Natural killer cell treated with Interleukin-12 subunit alpha and Interleukin-12 subunit beta and Interleukin-15 and Interleukin-18, amount 100 ng/mL, for 72 hours (primary cell): ENCODE measurements around the gene CCNF. TPM values are rescaled to one million over a fixed set of nuclear protein-coding genes. Genes with fewer than 3 reads are reported as not detected.
A peak's percentile ranks its signal among the peaks of the same experiment; 100 is the strongest.
"Not testable (repeated sequence)": the region's sequence is repeated elsewhere in the genome, so short reads cannot be mapped to it uniquely, and the experiment has no call there.

Source experiments
- ATAC-seq, 2 donors: fragments of 150-1000 bp; cut with Tn5 transposase in 1 of 2; sonication (Bioruptor Pico), chemical (Tn5 transposase) in 1 of 2; 2 replicates each; pipeline ENCODE4 v1.10.0; 2021
- DNase-seq: peaks from one replicate; pipeline ENCODE4 v3.0.0; 2022; ENCODE audit warnings: low spot score
- H3K27ac Mint-ChIP-seq, 2 donors: 1 replicate in 1 of 2; 2 replicates in 1 of 2; pipeline ENCODE4 v1.8.0; 2022; ENCODE audit warnings: mixed read lengths in 2 of 2, mild to moderate bottlenecking in 1 of 2, moderate library complexity in 1 of 2
- H3K27me3 Mint-ChIP-seq, 2 donors: 1 replicate in 1 of 2; 2 replicates in 1 of 2; pipeline ENCODE4 v1.8.0; 2022; ENCODE audit warnings: mixed read lengths in 2 of 2
- H3K36me3 Mint-ChIP-seq: one replicate; pipeline ENCODE4 v1.8.0; 2022; ENCODE audit warnings: mixed read lengths
- H3K4me1 Mint-ChIP-seq, 2 donors: 1 replicate in 1 of 2; 2 replicates in 1 of 2; pipeline ENCODE4 v1.8.0; 2022; ENCODE audit warnings: low read depth in 2 of 2, mixed read lengths in 2 of 2, mild to moderate bottlenecking in 1 of 2
- H3K4me3 Mint-ChIP-seq: one replicate; pipeline ENCODE4 v1.8.0; 2022; ENCODE audit warnings: mixed read lengths
- H3K9me3 Mint-ChIP-seq: 2 replicates; pipeline ENCODE4 v1.8.0; 2022; ENCODE audit warnings: mixed read lengths
- total RNA-seq, 2 donors: library from RNA; stranded (reverse); gene quantifications; one replicate each; pipeline ENCODE4 v1.2.3, GENCODE V29; 2022

The CCNF gene
- total RNA-seq, 2 donors from 2014 or later: 36.1 to 79.5 TPM

- peak; percentile 41 to 61 for ATAC-seq
- Mint-ChIP-seq H3K4me3 (peak overlapping the region; percentile 50), H3K9me3 (no peaks in the 10 kb centered on the region), H3K4me1 (peaks cover 0 to 18% of the 10 kb centered on the region in 2 donors), H3K36me3 (no peaks in the 10 kb centered on the region), H3K27me3 (peaks cover 0 to 2% of the 10 kb centered on the region in 2 donors), H3K27ac (no peak overlapping the region)
- DNase-seq: no peak
Observed at GRCh38 chr16:2475413-2476344, 46.4 kb downstream of the CCNF start.

GRCh38 chr16:2476345-2476720 lies 47.1 kb downstream of the CCNF start:
- Mint-ChIP-seq H3K36me3 (no peaks in the 10 kb centered on the region), H3K4me1 (peaks cover 0 to 18% of the 10 kb centered on the region in 2 donors), H3K9me3 (no peaks in the 10 kb centered on the region), H3K27ac (no peak overlapping the region), H3K4me3 (peak overlapping the region; percentile 50), H3K27me3 (peaks cover 0 to 2% of the 10 kb centered on the region in 2 donors)
- no peak for DNase-seq
- ATAC-seq: no peak

GRCh38 chr16:2476741-2477140 lies 47.5 kb downstream of the CCNF start:
- H3K4me1 Mint-ChIP-seq: peaks cover 0 to 18% of the 10 kb centered on the region in 2 donors
- H3K36me3 Mint-ChIP-seq: no peaks in the 10 kb centered on the region
- ATAC-seq (no peak), DNase-seq (no peak)
- peaks cover 0 to 2% of the 10 kb centered on the region in 2 donors for H3K27me3 Mint-ChIP-seq
- H3K27ac Mint-ChIP-seq: no peak overlapping the region
- no peaks in the 10 kb centered on the region for H3K9me3 Mint-ChIP-seq
- peak overlapping the region; percentile 50 for H3K4me3 Mint-ChIP-seq

- Mint-ChIP-seq H3K27me3 (peaks cover 0 to 2% of the 10 kb centered on the region in 2 donors), H3K27ac (no peak overlapping the region), H3K9me3 (no peaks in the 10 kb centered on the region), H3K36me3 (no peaks in the 10 kb centered on the region), H3K4me1 (peaks cover 0 to 18% of the 10 kb centered on the region in 2 donors), H3K4me3 (no peak overlapping the region)
- DNase-seq (no peak), ATAC-seq (no peak)
Observed at GRCh38 chr16:2477327-2477726, 48.1 kb downstream of the CCNF start.

- no peak for DNase-seq
- no peak overlapping the region for H3K4me3 Mint-ChIP-seq
- H3K4me1 Mint-ChIP-seq: peaks cover 0 to 15% of the 10 kb centered on the region in 2 donors
- no peaks in the 10 kb centered on the region for H3K9me3 Mint-ChIP-seq
- no peaks in the 10 kb centered on the region for H3K27me3 Mint-ChIP-seq
- H3K27ac Mint-ChIP-seq: no peak overlapping the region
- H3K36me3 Mint-ChIP-seq: no peaks in the 10 kb centered on the region
- ATAC-seq: no peak
Observed at GRCh38 chr16:2478279-2478678, 49.0 kb downstream of the CCNF start.

- H3K27ac Mint-ChIP-seq, DNase-seq, H3K9me3 Mint-ChIP-seq, H3K36me3 Mint-ChIP-seq, ATAC-seq, H3K27me3 Mint-ChIP-seq, H3K4me3 Mint-ChIP-seq: not testable (repeated sequence)
- H3K4me1 Mint-ChIP-seq: peaks cover 0 to 19% of the 10 kb centered on the region in 2 donors
Observed at GRCh38 chr16:2479996-2480395, 50.7 kb downstream of the CCNF start.

- no peaks in the 10 kb centered on the region for H3K9me3 Mint-ChIP-seq
- H3K4me3 Mint-ChIP-seq: no peak overlapping the region
- DNase-seq: no peak
- peaks cover 0 to 22% of the 10 kb centered on the region in 2 donors for H3K4me1 Mint-ChIP-seq
- H3K36me3 Mint-ChIP-seq: no peaks in the 10 kb centered on the region
- no peak overlapping the region for H3K27ac Mint-ChIP-seq
- ATAC-seq: no peak
- H3K27me3 Mint-ChIP-seq: no peaks in the 10 kb centered on the region
Observed at GRCh38 chr16:2480948-2481347, 51.7 kb downstream of the CCNF start.

- Mint-ChIP-seq H3K27me3 (no peaks in the 10 kb centered on the region), H3K36me3 (no peaks in the 10 kb centered on the region), H3K4me1 (peaks cover 2 to 21% of the 10 kb centered on the region in 2 donors), H3K9me3 (no peaks in the 10 kb centered on the region), H3K4me3 (no peak overlapping the region), H3K27ac (no peak overlapping the region)
- ATAC-seq (no peak), DNase-seq (no peak)
Observed at GRCh38 chr16:2481676-2482075, 52.4 kb downstream of the CCNF start.

GRCh38 chr16:2482249-2482648 lies 53.0 kb downstream of the CCNF start:
- ATAC-seq: no peak
- no peak for DNase-seq
- Mint-ChIP-seq H3K9me3 (no peaks in the 10 kb centered on the region), H3K27me3 (no peaks in the 10 kb centered on the region), H3K36me3 (no peaks in the 10 kb centered on the region), H3K4me1 (peaks cover 7 to 24% of the 10 kb centered on the region in 2 donors), H3K27ac (no peak overlapping the region), H3K4me3 (no peak overlapping the region)

GRCh38 chr16:2482708-2483534 lies 53.7 kb downstream of the CCNF start:
- no peak overlapping the region for H3K4me3 Mint-ChIP-seq
- no peaks in the 10 kb centered on the region for H3K36me3 Mint-ChIP-seq
- no peak for ATAC-seq
- H3K27ac Mint-ChIP-seq: peak overlapping the region in 1 of 2 donors; percentile 6
- H3K9me3 Mint-ChIP-seq: no peaks in the 10 kb centered on the region
- DNase-seq: no peak
- H3K4me1 Mint-ChIP-seq: peaks cover 13 to 22% of the 10 kb centered on the region in 2 donors
- no peaks in the 10 kb centered on the region for H3K27me3 Mint-ChIP-seq

- Mint-ChIP-seq H3K4me3 (no peak overlapping the region), H3K4me1 (peaks cover 13 to 24% of the 10 kb centered on the region in 2 donors), H3K27me3 (no peaks in the 10 kb centered on the region), H3K27ac (peak overlapping the region in 1 of 2 donors; percentile 6), H3K9me3 (no peaks in the 10 kb centered on the region), H3K36me3 (no peaks in the 10 kb centered on the region)
- ATAC-seq: no peak
- DNase-seq: no peak
Observed at GRCh38 chr16:2483939-2484897, 55.0 kb downstream of the CCNF start.

GRCh38 chr16:2484898-2485508 lies 55.8 kb downstream of the CCNF start:
- peaks cover 13 to 26% of the 10 kb centered on the region in 2 donors for H3K4me1 Mint-ChIP-seq
- no peak overlapping the region for H3K4me3 Mint-ChIP-seq
- H3K27me3 Mint-ChIP-seq: no peaks in the 10 kb centered on the region
- H3K9me3 Mint-ChIP-seq: no peaks in the 10 kb centered on the region
- no peak overlapping the region for H3K27ac Mint-ChIP-seq
- H3K36me3 Mint-ChIP-seq: no peaks in the 10 kb centered on the region
- DNase-seq: no peak
- ATAC-seq: no peak
